DLD1 (cell line): ENCODE measurements around the gene TBX4.
"Not testable (repeated sequence)": the region's sequence is repeated elsewhere in the genome, so short reads cannot be mapped to it uniquely, and the experiment has no call there.

Experiments
- in situ Hi-C: cut with HindIII; loops from 2 replicates; pipeline ENCODE4 v1.10.0; 2017; ENCODE audit warnings: low sequenced_read_pairs

TBX4 gene

GRCh38 chr17:61519754-61520440 lies 67.7 kb downstream of the TBX4 start:
- in situ Hi-C loops: no loop called here

GRCh38 chr17:61520897-61521296 lies 68.7 kb downstream of the TBX4 start:
- in situ Hi-C loops: no loop called here

- in situ Hi-C loops: no loop called here
These were observed 69.9 kb downstream of the TBX4 start for GRCh38 chr17:61522088-61522487.

- in situ Hi-C loops: no loop called here
These were observed 72.1 kb downstream of the TBX4 start for GRCh38 chr17:61524319-61524718.

GRCh38 chr17:61527441-61527840 lies 75.2 kb downstream of the TBX4 start:
- in situ Hi-C loops: not testable (repeated sequence)

- in situ Hi-C loops: no loop called here
These were observed 75.9 kb downstream of the TBX4 start for GRCh38 chr17:61528171-61528570.

GRCh38 chr17:61531223-61531622 lies 79.0 kb downstream of the TBX4 start:
- in situ Hi-C loops: no loop called here

- in situ Hi-C loops: no loop called here
These were observed 80.6 kb downstream of the TBX4 start for GRCh38 chr17:61532826-61533225.

GRCh38 chr17:61533797-61534196 lies 81.6 kb downstream of the TBX4 start:
- in situ Hi-C loops: no loop called here

GRCh38 chr17:61534414-61534813 lies 82.2 kb downstream of the TBX4 start:
- in situ Hi-C loops: no loop called here
